ENCODE measurements around the gene PLCB4.

DNA sequence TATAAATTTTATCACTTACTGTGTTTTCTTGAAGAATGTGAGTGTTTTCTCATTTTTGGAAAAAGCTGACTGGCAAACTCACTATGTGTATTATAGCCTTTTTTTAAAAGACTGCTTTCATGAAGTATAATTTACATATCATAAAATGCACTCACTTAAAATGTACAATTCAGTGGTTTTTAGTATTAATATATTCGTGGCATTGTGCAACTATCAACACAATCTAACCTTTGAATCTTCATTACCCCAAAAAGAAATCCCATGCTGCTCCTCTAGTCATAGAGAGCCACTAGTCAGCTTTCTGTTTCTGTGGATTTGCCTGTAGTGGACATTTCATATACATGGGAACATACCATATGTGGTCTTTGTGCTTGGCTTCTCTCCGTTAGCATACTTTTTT, 143.8 kb downstream of the PLCB4 start:
- TF ChIP-seq, protein P1, sequence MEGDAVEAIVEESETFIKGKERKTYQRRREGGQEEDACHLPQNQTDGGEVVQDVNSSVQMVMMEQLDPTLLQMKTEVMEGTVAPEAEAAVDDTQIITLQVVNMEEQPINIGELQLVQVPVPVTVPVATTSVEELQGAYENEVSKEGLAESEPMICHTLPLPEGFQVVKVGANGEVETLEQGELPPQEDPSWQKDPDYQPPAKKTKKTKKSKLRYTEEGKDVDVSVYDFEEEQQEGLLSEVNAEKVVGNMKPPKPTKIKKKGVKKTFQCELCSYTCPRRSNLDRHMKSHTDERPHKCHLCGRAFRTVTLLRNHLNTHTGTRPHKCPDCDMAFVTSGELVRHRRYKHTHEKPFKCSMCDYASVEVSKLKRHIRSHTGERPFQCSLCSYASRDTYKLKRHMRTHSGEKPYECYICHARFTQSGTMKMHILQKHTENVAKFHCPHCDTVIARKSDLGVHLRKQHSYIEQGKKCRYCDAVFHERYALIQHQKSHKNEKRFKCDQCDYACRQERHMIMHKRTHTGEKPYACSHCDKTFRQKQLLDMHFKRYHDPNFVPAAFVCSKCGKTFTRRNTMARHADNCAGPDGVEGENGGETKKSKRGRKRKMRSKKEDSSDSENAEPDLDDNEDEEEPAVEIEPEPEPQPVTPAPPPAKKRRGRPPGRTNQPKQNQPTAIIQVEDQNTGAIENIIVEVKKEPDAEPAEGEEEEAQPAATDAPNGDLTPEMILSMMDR (IDR thresholded peaks at IDR 0.05 in 4 of 5, conservative IDR thresholded peaks at IDR 0.05 in 1 of 5), result no peak
- TF ChIP-seq POLR2A (IDR thresholded peaks at IDR 0.05), result no peak

All from gastrocnemius medialis (tissue), 4 donors.